SU-DHL-6 (cell line): ENCODE measurements around the gene NOS1AP.
"Not testable (repeated sequence)": the region's sequence is repeated elsewhere in the genome, so short reads cannot be mapped to it uniquely, and the experiment has no call there.

Experiments used
- H2AFZ ChIP-seq: fragments of 200-600 bp; sonication (generic); 2 replicates; pipeline ENCODE4 v1.6.1; 2014; ENCODE audit warnings: low read depth, mild to moderate bottlenecking, moderate library complexity, mixed read lengths, antibody characterized with exemption, low read length; ENCODE audit not compliant: severe bottlenecking
- H3F3A ChIP-seq: fragments of 200-600 bp; shearing (Covaris generic); 2 replicates; pipeline ENCODE4 v1.6.0; 2016; ENCODE audit warnings: antibody characterized with exemption, mild to moderate bottlenecking; ENCODE audit not compliant: insufficient read depth
- H3K27ac ChIP-seq: fragments of 200-600 bp; sonication (generic); 2 replicates; pipeline ENCODE4 v1.5.1; 2016; ENCODE audit warnings: low read depth, mild to moderate bottlenecking, low read length, moderate library complexity, mixed read lengths
- H3K27me3 ChIP-seq: fragments of 200-600 bp; sonication (generic), shearing (Covaris generic); 2 replicates; pipeline ENCODE4 v1.6.0; 2014; ENCODE audit warnings: mild to moderate bottlenecking, low read length
- H3K36me3 ChIP-seq: fragments of 200-600 bp; sonication (generic); 2 replicates; pipeline ENCODE4 v1.6.1; 2014; ENCODE audit warnings: mild to moderate bottlenecking, low read length, mixed read lengths
- H3K4me2 ChIP-seq: fragments of 300-600, 200-600 bp; shearing (Covaris generic), sonication (generic); 2 replicates; pipeline ENCODE4 v1.6.0; 2014; ENCODE audit warnings: low read length, low read depth, mild to moderate bottlenecking; ENCODE audit not compliant: poor library complexity, severe bottlenecking
- H3K4me3 ChIP-seq: fragments of 200-600 bp; sonication (generic); 2 replicates; pipeline ENCODE4 v1.5.1; 2014; ENCODE audit warnings: antibody characterized with exemption, low read length, mild to moderate bottlenecking, mixed read lengths; ENCODE audit not compliant: insufficient read depth, poor library complexity, severe bottlenecking
- H3K79me2 ChIP-seq: fragments of 200-600 bp; sonication (generic); 2 replicates; pipeline ENCODE4 v1.6.1; 2014; ENCODE audit warnings: mild to moderate bottlenecking, low read length, moderate library complexity; ENCODE audit not compliant: insufficient read depth
- H3K9ac ChIP-seq: fragments of 200-600 bp; sonication (generic); 2 replicates; pipeline ENCODE4 v1.7.0; 2014; ENCODE audit warnings: mild to moderate bottlenecking, low read length
- H3K9me2 ChIP-seq: fragments of 200-600 bp; sonication (generic); replicated peaks from 2 replicates; pipeline ENCODE4 v1.6.1; 2014; ENCODE audit warnings: low read length; ENCODE audit not compliant: insufficient read depth
- H3K9me3 ChIP-seq: fragments of 200-600 bp; sonication (generic); 2 replicates; pipeline ENCODE4 v1.6.1; 2014; ENCODE audit warnings: low read length, mixed read lengths; ENCODE audit not compliant: insufficient read depth
- H4K20me1 ChIP-seq: fragments of 200-600 bp; sonication (generic); 2 replicates; pipeline ENCODE4 v1.6.1; 2014; ENCODE audit warnings: low read depth, mild to moderate bottlenecking, antibody characterized with exemption, low read length, moderate library complexity, mixed read lengths
- CTCF ChIP-seq: fragments of 200-600 bp; sonication (generic); IDR thresholded peaks from one replicate; pipeline ENCODE4 v1.5.1; 2017; ENCODE audit warnings: antibody characterized with exemption, mild to moderate bottlenecking, low read length, moderate library complexity; ENCODE audit not compliant: insufficient read depth, poor library complexity, severe bottlenecking
- EZH2phosphoT487 ChIP-seq: fragments of 200-600 bp; sonication (generic), shearing (Covaris generic); conservative IDR thresholded peaks from 2 replicates; pipeline ENCODE4 v1.6.1; 2018; ENCODE audit warnings: mild to moderate bottlenecking, antibody characterized with exemption, low read length, moderate library complexity, mixed read lengths

The NOS1AP gene

GRCh38 chr1:162046921-162047320 lies 22.6 kb upstream of the NOS1AP start:
- H3K4me3 ChIP-seq = no peak overlapping the region
- no peak overlapping the region for H2AFZ ChIP-seq
- no peaks in the 10 kb centered on the region for H3K9me2 ChIP-seq
- H3K27me3 ChIP-seq = no peaks in the 10 kb centered on the region
- H3K27ac ChIP-seq = no peak overlapping the region
- no peaks in the 10 kb centered on the region for H4K20me1 ChIP-seq
- H3K79me2 ChIP-seq = no peaks in the 10 kb centered on the region
- TF ChIP-seq EZH2phosphoT487 (no peak), CTCF (no peak)
- H3K9me3 ChIP-seq = no peaks in the 10 kb centered on the region
- H3K4me2 ChIP-seq = no peak overlapping the region
- H3K9ac ChIP-seq = no peak overlapping the region
- H3K36me3 ChIP-seq = no peaks in the 10 kb centered on the region
- H3F3A ChIP-seq = no peaks in the 10 kb centered on the region

GRCh38 chr1:162053949-162054348 lies 15.5 kb upstream of the NOS1AP start:
- not testable (repeated sequence) for H3K9me3 ChIP-seq, H3K9me2 ChIP-seq, H2AFZ ChIP-seq, H3K27me3 ChIP-seq, H3K36me3 ChIP-seq, H3K27ac ChIP-seq, H3K9ac ChIP-seq, H3K4me2 ChIP-seq, H3F3A ChIP-seq, H4K20me1 ChIP-seq, H3K4me3 ChIP-seq, H3K79me2 ChIP-seq

GRCh38 chr1:162055062-162055461 lies 14.4 kb upstream of the NOS1AP start:
- H3K4me3 ChIP-seq = no peak overlapping the region
- H3K79me2 ChIP-seq = no peaks in the 10 kb centered on the region
- no peak for TF ChIP-seq CTCF
- TF ChIP-seq EZH2phosphoT487 = no peak
- H3K27me3 ChIP-seq = no peaks in the 10 kb centered on the region
- H2AFZ ChIP-seq = no peak overlapping the region
- H3F3A ChIP-seq = no peaks in the 10 kb centered on the region
- no peaks in the 10 kb centered on the region for H4K20me1 ChIP-seq
- no peaks in the 10 kb centered on the region for H3K9me3 ChIP-seq
- H3K4me2 ChIP-seq = no peak overlapping the region
- H3K9ac ChIP-seq = no peak overlapping the region
- H3K36me3 ChIP-seq = no peaks in the 10 kb centered on the region
- no peak overlapping the region for H3K27ac ChIP-seq
- H3K9me2 ChIP-seq = no peaks in the 10 kb centered on the region

GRCh38 chr1:162056043-162056442 lies 13.4 kb upstream of the NOS1AP start:
- TF ChIP-seq EZH2phosphoT487 (no peak), CTCF (peak; percentile 62)
- H3K4me2 ChIP-seq = no peak overlapping the region
- H3K36me3 ChIP-seq = no peaks in the 10 kb centered on the region
- no peak overlapping the region for H3K9ac ChIP-seq
- no peak overlapping the region for H3K27ac ChIP-seq
- no peak overlapping the region for H2AFZ ChIP-seq
- no peak overlapping the region for H3K4me3 ChIP-seq
- no peaks in the 10 kb centered on the region for H3F3A ChIP-seq
- no peaks in the 10 kb centered on the region for H3K9me2 ChIP-seq
- no peaks in the 10 kb centered on the region for H4K20me1 ChIP-seq
- H3K79me2 ChIP-seq = no peaks in the 10 kb centered on the region
- no peaks in the 10 kb centered on the region for H3K27me3 ChIP-seq
- H3K9me3 ChIP-seq = no peaks in the 10 kb centered on the region
